ENCODE data around the gene HSD17B12. TPM values are rescaled to one million over a fixed set of nuclear protein-coding genes. Genes with fewer than 3 reads are reported as not detected.

The HSD17B12 gene
- total and polyA plus RNA-seq, 2 donors (not counting 3 experiments of a cell fraction or from before 2014, with no cell fraction given) = 41.5 to 96.5 TPM

- no peak overlapping the region for H2AFZ ChIP-seq (ENCODE audit: low read depth, low read length)
- no peak for FAIRE-seq
Observed at GRCh38 chr11:43689167-43689566, 8.6 kb downstream of the HSD17B12 start.

More at GRCh38 chr11:43689167-43689566, 8.6 kb downstream of the HSD17B12 start:
- H3K27ac ChIP-seq (ENCODE audit: insufficient read depth, low read depth, low read length) = no peak overlapping the region
- no TSS peak for BruUV-seq (replicated peaks)
- dilution Hi-C loops (cut with MboI; ENCODE audit: extremely low pct_ligation_motif_present, low sequenced_read_pairs) = no loop called here
- no peak for TF ChIP-seq MYC (IDR thresholded peaks at IDR 0.05; ENCODE audit: low read depth, low read length)
- no peak for TF ChIP-seq POLR2A (IDR thresholded peaks at IDR 0.05; ENCODE audit: low read depth, low read length)
- no peak for TF ChIP-seq CTCF (IDR thresholded peaks at IDR 0.05; ENCODE audit: extremely low read depth in 1 of 2, insufficient read depth in 1 of 2, low read depth in 1 of 2, low read length in 2 of 2)
- TF ChIP-seq JUN (IDR thresholded peaks at IDR 0.05; ENCODE audit: borderline replicate concordance, insufficient read depth, insufficient read length, low read depth) = no peak
- TF ChIP-seq EZH2 (IDR thresholded peaks at IDR 0.05; ENCODE audit: borderline replicate concordance, low read depth, low read length, severe bottlenecking) = no peak
- no peak for TF ChIP-seq GATA2 (IDR thresholded peaks at IDR 0.05; ENCODE audit: insufficient read depth, insufficient read length, low read depth, low read length)
- TF ChIP-seq, protein P1, sequence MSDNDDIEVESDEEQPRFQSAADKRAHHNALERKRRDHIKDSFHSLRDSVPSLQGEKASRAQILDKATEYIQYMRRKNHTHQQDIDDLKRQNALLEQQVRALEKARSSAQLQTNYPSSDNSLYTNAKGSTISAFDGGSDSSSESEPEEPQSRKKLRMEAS (IDR thresholded peaks at IDR 0.05; ENCODE audit: insufficient read depth, insufficient read length) = no peak
- no peak for TF ChIP-seq FOS (IDR thresholded peaks at IDR 0.05; ENCODE audit: borderline replicate concordance, insufficient read depth, low read length)
- TF ChIP-seq POLR2AphosphoS5 (IDR thresholded peaks at IDR 0.05; ENCODE audit: insufficient read depth, low read depth, low read length) = no peak
- intact Hi-C loops (cut with micrococcal nuclease) = loop anchor here (10.0 kb wide), 1 partner anchor 166 kb away; no protein-coding TSS in a partner anchor
- no peak for DNase-seq (ENCODE audit: low read depth, low spot score)
- peaks cover 38% of the 10 kb centered on the region for H3K4me1 ChIP-seq (ENCODE audit: control insufficient read depth, extremely low read depth, insufficient read depth, low read length)
- no peaks in the 10 kb centered on the region for H3K9me3 ChIP-seq (replicated peaks; ENCODE audit: control insufficient read depth, insufficient read depth, low read length)
- H3K4me2 ChIP-seq (ENCODE audit: insufficient read depth, low read length) = no peak overlapping the region
- ChIA-PET POLR2A (no interaction called here), CTCF (no interaction called here)
- no peaks in the 10 kb centered on the region for H3K9me1 ChIP-seq (replicated peaks; ENCODE audit: control insufficient read depth, extremely low read depth, insufficient read depth, low read length)
- peaks cover 0 to 4% of the 10 kb centered on the region in 2 experiments for H3K36me3 ChIP-seq (ENCODE audit: control insufficient read depth in 2 of 2, extremely low read depth in 1 of 2, insufficient read depth in 2 of 2, low read length in 2 of 2)
- H4K20me1 ChIP-seq (replicated peaks; ENCODE audit: control insufficient read depth, extremely low read depth, insufficient read depth, low read length) = no peaks in the 10 kb centered on the region
- no peak overlapping the region for H3K9ac ChIP-seq (replicated peaks; ENCODE audit: extremely low read depth, insufficient read depth, low read length)
- no peak overlapping the region for H3K4me3 ChIP-seq (replicated peaks in 1 of 3; ENCODE audit: insufficient read depth in 1 of 3, low read depth in 1 of 3, low read length in 3 of 3)
- no peaks in the 10 kb centered on the region for H3K27me3 ChIP-seq (ENCODE audit: control insufficient read depth in 2 of 2, insufficient read depth in 2 of 2, low read length in 2 of 2)
- H3K79me2 ChIP-seq (ENCODE audit: control insufficient read depth, insufficient read depth, low read length) = peaks cover 77% of the 10 kb centered on the region

All from endothelial cell of umbilical vein (primary cell).